GM19463 (cell line): ENCODE measurements around the gene SIPA1.

Source experiments
- ATAC-seq: cut with Tn5 transposase; IDR thresholded peaks from one replicate; pipeline ENCODE4 v1.9.1; 2021; ENCODE audit warnings: mild to moderate bottlenecking, moderate library complexity; ENCODE audit not compliant: unreplicated experiment

SIPA1 gene, protein sequence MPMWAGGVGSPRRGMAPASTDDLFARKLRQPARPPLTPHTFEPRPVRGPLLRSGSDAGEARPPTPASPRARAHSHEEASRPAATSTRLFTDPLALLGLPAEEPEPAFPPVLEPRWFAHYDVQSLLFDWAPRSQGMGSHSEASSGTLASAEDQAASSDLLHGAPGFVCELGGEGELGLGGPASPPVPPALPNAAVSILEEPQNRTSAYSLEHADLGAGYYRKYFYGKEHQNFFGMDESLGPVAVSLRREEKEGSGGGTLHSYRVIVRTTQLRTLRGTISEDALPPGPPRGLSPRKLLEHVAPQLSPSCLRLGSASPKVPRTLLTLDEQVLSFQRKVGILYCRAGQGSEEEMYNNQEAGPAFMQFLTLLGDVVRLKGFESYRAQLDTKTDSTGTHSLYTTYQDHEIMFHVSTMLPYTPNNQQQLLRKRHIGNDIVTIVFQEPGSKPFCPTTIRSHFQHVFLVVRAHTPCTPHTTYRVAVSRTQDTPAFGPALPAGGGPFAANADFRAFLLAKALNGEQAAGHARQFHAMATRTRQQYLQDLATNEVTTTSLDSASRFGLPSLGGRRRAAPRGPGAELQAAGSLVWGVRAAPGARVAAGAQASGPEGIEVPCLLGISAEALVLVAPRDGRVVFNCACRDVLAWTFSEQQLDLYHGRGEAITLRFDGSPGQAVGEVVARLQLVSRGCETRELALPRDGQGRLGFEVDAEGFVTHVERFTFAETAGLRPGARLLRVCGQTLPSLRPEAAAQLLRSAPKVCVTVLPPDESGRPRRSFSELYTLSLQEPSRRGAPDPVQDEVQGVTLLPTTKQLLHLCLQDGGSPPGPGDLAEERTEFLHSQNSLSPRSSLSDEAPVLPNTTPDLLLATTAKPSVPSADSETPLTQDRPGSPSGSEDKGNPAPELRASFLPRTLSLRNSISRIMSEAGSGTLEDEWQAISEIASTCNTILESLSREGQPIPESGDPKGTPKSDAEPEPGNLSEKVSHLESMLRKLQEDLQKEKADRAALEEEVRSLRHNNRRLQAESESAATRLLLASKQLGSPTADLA

DNA sequence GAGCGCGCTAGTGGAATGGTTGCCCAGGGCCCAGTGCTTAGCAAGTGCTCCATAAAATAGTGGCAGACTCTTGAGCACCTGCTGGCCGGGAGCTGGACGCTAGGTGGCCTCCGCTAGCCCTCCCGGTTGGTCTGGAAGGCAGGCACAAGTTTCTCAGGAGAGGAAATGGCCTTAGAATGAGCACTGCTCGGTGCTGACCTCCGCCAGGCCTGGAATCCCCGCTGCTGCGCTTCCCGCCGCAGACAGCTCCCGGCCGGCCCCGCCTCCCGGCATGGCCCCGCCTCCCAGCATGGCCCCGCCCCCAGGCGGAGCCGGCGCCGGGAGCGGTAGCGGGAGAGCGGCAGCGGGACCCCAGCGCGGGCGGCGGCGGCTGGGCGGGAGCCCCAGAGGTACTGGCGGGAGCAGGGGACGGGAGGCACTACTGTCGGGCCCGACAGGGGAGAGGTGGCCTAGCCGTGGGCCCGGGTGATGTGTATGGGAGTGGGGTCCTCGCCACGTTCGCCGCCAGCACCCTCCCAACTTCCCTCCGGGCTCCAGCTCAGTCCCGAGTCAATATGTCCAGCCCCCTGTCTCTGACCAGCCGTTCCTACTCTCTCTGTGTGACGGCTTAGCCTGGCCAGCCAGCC lies at the start of gene SIPA1:
SIPA1 (plus strand) TSS at position 308 of the 626 bp plus-strand sequence. CDS start 2,821 bp downstream, outside the sequence.
- ATAC-seq, result no peak

DNA sequence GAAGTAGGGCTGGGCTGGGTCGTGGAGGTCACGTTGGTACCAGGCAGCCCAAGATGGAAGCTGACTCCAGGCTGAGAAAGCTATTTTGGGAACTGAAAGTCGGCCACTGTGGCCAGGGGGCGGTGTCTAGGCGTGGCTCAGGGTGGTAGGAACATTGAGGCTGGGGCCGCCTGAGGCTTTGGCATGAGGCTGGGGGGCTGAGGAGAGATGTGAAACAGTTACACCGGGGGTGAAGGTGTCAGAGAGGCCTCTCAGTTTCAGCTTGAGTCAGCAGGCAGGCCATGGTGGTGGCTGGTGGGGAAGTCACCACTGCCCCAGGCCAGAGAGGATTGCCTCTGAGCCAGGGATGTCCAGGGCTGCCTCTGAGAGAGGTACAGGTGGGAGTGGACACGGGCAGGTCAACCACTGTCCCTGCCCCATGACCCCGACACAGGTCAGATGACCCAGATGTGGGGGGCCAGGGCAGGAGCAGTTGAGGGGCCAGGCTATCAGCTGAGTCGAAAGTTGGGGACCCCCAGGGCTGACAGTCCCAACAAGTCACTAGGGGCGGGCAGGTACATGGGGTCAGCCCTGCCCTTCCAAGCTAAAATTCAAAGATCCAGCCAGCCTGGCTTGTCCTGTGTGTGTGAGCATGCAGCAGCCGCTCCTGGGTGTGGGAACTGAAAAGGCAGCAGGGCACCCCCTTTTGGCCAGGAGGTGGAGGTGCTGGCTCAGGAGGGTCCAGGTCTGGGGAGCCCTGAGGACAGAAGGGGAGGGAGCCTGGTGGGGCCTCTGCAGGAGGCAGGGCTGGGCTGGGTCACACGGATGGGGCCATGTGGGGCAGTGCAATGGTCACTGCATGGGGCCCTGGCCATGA lies 49.5 kb upstream of the SIPA1 start:
- peak; percentile 84 for ATAC-seq

DNA sequence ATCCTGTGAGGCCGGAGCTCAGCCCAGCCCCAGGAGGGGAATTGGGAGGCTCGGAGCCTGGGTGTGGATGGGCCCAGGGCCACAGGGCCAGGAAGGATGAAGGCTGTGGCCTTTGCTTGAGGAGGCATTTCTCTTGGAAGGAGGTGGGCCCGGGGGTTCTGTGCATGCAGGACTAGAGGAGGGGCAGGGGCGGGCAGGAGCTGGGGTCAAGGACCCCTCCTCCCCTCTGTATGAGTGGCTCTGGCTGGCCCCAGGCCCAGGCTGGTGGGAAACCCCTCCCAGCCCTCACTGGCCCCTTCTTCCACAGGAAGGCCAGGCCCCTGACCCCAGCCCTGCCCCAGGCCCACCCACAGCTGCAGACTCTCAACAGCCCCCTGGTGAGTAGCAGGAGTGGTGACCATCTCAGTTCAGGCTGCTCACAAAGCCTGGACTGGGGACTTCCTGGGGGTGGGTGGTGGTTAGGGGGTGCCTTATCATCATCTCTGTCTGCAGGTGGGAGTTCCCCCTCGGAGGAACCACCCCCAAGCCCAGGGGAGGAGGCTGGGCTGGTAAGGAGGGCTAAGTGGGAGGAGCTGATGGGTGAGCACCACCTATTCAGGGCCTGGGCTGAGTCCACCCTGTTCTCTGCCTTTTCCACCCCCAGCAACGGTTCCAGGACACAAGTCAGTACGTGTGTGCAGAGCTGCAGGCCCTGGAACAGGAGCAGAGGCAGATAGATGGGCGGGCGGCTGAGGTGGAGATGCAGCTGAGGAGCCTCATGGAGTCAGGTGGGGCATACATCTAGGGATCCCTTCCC lies 48.3 kb upstream of the SIPA1 start:
- no peak for ATAC-seq

DNA sequence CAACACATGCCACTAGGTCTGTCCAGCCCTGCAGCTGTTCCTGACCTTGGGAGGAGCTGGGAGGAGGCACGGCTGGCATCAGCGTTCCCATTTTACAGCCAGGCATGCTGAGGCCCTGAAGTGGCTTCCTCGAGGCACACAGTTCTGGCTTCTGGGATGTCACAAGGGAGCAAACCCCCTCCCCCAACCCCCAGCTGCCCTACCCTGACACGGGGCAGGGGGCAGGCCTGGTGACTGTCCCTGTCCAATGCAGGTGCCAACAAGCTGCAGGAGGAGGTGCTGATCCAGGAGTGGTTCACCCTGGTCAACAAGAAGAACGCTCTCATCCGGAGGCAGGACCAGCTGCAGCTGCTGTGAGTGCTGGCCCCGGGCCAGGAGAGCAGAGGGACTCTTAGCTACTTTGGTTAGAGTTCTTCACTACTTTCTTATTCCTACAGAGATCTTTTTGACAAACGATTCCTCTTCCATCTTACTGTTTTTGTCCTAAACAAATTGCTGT lies 47.6 kb upstream of the SIPA1 start:
- ATAC-seq, result no peak

DNA sequence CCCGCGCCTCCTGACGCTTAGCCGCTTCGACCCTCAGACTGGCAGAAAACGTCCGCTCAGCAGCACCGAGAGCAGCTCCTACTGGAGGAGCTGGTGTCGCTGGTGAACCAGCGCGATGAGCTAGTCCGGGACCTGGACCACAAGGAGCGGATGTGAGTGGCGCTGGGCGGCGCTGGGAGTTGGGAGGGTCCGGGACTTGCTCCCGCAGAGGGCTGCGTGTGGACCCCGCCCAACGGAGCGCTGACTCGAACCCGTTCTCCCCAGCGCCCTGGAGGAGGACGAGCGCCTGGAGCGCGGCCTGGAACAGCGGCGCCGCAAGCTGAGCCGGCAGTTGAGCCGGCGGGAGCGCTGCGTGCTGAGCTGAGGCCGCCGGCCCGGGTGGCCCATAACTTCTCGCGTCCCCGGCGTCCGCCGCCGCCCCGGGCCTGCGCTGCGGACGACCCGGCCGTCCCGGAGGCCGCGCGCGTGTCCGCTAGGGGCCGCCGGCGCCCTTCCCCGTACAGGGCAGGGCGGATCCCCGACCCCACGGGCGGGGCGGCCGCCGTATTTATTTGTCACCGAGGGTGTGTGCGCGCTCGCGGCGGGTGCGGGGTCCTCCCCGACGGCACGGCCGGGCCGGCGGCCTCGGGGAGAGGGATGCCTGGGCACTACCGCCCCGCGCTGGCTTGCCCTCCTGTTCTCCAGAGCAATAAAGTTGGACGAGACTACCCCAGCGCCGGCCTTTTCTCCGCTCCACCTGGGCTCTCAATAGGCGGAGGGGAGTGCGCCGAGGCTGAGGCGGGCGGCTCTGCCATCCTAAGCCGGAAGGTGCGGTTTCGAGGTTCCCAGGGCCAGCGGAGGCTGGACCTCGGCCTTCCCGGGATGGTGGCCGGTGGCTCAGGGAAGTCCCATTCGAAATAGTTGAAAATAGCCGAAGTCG lies 45.7 kb upstream of the SIPA1 start:
- ATAC-seq, result no peak

DNA sequence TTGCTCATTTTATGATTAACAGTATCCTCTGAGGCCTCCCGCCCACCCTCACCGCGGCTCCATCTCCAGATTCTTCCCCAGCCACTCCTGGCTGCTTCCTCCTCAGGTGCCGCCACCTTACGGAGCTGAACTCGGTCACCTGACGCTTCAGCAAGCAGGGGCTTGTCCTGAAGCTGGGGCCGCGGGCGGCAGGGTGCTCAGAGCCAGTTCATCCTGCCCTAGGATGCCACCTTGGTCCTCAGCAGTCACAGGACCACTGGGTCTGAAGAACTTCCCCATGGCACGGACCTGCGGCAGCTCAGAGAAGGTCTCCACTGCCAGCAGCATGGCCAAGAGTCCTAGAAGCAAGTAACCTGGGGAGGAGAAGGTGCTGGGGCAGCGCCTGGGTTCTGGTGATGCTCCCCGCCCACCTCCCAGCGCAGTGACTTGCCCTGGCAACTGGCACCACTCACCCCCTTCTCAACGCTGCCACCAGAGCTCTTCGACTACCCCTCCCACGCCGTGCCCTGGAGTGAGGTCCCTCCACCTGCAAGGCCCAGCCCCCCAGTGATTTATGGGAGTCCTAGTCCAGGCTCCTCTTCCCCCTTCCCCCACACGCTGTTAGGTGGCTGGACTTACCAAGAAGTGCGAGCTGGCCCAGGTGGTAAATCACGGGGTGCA lies 44.9 kb upstream of the SIPA1 start:
- no peak for ATAC-seq

DNA sequence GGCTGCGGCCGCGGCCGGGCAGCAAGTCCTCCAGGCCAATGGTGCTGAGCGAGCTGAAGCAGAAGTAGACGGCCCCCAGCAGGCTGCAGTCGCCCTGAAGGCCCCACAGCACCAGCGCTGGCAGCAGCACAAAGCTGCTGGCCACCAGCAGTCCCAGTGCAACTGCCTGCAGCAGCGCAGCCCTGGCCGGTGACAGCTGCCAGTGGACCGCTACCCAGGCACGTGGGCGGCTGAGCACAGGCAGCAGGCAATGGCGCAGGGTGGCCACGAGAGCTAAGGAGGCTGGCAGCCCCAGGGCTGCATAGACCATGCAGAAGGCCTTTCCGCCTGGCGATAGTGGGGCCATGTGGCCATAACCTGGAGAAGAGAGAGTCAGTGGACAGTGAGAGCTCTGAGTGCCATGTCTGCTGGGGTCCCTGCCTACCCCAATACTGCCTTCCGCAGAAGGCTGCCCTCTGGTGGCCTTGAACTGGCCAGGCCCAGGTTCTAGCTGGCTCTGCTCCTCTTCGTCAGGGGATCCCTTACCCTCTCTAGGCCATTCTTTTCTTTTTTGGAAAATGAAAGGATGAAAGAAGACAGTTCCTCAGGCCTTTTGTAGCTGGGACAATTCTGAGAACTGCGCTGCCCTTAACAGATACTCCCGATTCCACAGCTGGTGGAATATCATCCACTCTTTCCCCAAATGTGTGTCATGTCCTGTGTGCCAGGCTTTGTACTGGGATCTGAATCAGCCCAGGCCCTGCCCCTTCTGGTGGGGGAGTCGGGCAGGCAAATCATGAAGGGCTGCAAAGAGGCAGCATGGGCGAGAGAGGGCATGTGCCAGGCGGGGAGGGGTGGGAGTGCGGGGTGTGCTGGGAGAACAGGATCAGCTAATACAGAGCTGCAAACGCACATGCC lies 44.1 kb upstream of the SIPA1 start:
- ATAC-seq, result no peak

DNA sequence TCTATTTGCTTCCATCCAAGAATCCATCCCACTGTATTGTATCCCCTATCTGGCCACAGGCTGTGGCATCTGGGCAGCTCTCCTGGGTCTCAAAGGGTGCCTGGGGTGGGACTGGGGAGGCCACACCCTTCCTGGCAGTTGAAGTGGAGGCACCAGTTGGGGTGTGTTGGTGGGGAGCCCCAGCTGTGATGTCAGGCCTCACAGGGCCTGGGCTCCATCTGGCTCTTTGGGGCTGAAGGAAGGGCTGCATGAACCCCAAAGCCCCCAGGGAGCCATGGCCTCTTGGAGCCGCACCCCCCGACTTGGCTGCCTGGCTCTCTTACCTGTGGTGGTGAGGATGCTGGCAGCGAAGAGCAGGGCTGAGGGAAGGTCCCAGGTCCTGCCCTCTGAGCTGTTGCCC lies 42.8 kb upstream of the SIPA1 start:
- ATAC-seq, result no peak

DNA sequence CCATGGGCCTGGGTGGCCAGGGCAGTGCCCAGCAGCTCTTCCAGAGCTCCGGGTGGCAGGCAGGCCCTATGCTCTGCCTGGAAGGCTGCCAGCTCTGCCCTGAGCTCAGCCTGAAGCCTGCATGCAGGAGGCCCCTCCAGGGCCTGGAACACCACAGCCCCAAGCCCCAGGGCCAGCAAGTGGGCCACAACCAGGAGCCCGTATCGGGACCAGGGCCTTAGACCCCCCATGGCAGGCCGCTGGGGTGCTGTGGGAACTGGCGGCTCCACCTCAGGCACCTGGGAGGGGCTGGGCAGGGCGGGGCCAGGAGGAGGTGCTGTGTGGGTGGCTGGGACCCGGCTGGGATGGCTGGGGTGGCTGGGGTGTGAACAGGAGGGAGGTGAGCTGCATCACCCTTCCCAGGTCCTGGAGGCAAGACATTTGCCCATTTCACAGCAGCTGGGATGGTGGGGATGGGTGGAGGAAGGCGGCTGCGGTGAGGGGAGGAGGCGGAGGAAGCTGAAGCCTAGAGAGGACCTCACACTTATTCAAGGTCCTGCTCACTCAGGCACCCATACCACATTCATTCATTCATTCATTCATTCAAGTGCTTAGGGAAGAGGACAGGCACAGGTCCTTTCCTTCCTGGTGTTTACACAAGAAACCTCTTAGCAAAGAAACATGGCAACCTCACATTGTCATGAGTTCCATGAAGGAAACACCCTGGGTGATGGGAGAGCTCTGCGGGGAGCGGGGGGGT lies 42.2 kb upstream of the SIPA1 start, which contains the start of gene KCNK7:
KCNK7 (minus strand) TSS at position 258 of the 739 bp plus-strand sequence; CDS start at position 230, 28 bp downstream.
- no peak for ATAC-seq

DNA sequence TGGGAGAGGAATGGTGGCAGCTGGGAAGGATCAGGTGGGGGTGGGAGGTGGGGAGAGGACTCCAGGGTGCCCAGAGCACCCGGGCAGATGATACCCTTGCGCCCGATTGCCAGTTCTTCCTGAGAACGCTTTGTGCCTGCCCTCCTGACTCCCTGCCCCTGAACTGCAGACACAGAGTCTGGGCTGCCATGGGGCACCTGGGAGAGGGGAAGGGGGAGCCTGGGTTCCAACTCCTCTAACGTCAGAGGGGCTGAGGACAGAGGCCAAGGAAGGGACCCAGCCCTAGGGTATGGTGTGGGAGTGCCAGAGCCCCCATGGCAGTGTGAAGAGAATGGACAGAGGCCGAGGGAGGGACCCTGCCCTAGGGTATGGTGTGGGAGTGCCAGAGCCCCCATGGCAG lies 41.4 kb upstream of the SIPA1 start:
- no peak for ATAC-seq

DNA sequence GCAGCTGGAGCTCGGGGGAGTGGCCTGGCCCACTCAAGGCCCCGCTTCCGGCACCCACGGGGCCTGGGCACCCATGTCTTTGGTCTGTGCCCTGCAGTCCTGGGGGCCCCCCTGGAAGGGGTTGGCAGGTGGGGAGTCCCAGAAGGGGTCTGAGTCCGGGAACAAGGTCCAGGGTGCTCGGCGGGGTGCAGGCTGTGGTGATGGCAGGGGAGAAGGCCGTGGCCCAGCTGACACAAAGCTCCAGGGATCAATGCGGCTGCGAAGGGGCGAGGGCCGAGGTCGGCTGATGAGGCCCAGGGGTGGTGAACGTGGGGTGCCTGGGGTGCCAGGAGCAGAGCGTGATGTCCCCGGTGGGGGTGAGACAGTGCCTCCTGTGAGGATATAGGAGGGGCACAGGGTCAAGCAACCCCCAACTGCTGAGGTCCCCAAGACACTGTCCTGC lies 39.6 kb upstream of the SIPA1 start:
- ATAC-seq, result no peak

DNA sequence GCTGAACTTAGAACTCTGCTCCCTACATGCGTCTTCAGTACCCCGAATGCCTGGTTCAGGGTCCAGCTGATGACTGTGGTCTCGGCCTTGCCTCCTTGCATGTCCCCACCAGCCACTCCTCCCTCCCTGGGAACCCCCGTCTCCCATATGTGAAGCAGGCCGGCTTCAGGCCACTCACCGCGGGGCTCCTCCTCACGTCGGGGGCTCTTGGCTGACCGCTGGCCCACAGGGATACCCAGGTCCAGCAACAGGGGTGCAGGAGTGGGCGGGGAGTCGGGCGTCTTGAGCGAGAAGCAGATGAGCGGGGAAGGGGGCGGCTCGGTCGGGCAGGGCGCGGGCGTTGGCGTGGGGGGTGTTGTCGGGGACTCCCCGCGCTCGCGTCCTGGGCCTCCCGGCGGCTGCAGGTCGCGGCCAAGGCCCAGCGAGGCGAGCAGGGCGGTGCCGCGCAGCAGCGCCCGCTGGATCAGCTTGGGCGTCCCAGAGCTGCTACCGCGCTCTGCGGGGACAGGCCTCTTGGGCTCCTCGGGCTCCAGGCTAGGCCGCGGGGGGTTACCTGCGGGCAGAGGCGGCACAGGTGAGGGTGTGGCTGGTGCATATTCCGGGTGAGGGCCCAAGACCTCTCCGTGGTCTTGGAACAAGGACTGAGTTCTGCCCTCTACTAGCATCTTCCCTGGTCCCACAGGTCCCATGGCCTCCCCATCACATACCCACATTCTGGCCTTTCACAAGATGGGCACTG lies 38.5 kb upstream of the SIPA1 start:
- no peak for ATAC-seq

DNA sequence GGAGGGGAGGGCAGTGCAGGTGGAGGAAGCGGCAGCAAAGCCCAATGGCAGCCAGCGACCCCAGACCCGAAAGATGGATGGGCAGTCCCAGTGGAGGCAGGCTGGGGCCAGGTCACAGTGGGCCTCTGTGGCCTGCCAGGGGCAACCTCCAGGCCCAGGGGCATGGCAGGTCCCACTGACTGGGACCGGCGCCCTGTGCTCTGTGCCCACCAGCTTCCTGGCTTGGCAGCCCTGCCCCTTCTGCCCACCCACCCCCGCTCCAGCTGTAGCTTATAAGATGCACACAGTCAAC lies 38.0 kb upstream of the SIPA1 start:
- no peak for ATAC-seq

DNA sequence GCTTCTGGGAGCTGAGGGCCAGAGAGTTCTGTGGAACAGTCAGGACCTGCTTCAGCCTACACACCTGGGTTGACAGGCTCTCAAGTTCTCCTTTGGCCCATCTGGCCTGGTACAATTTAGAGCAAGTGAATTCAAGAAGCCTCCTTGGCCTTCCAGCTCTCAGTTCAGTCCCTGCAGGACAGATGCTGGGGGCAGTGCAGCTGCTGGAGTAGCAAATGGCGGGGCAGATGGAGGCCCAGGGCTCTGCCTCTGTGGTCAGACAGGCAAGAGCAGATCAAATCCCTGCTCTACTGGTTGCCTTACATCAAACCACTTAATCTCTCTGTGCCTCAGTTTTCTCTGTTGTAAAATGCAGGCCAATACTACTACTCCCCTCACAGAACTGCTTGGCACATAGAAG lies 33.6 kb upstream of the SIPA1 start:
- no peak for ATAC-seq

DNA sequence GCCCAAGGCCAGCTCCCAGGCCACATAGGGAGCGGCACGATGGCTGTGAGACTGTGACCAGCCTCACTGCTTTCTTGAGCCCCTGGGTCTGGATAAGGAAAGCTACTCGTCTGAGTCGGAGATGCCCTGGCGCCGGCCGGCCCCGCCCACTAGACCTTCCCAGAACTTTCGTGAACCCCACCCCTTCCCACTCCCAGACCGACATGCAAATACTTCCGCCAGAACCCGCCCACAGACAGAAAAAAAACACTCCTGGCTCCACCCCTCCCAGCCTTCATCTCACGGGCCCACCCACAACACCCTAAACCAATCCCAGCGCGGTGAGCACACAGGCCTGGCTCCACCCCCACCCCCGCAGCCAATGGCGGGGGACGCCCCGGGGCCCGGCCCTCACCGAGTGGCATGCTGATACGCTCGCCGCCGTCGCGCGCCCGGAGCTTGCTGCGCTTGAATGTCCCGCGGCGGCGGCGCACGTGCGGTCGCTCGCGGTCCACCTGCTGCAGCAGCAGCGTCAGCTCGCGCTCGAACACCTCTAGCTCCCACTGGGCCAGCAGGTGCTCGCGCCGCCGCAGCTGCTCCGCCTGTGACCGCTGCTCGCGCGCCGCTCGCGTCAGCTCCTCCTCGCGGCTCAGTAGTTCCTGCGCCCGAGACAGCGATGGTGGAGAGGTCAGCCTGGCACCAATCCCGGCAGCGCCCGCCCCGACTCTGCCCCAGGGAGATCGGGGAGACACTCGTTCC lies 30.9 kb upstream of the SIPA1 start:
- ATAC-seq, result no peak
